GM23338 (cell line): ENCODE data around the gene BLOC1S6. TPM values are rescaled to one million over a fixed set of nuclear protein-coding genes. Genes with fewer than 3 reads are reported as not detected.

Source experiments
- ATAC-seq: fragments of 200-7000 bp; cut with Tn5 transposase; 3 replicates; pipeline ENCODE4 v1.9.1; 2020
- DNase-seq: peaks from one replicate; pipeline ENCODE4 v3.0.0-alpha.2; 2015; ENCODE audit warnings: low spot score
- H2AFZ ChIP-seq: fragments of 200-600 bp; sonication (generic); 2 replicates; pipeline ENCODE4 v1.8.0; 2016; ENCODE audit warnings: antibody characterized with exemption, mild to moderate bottlenecking, moderate library complexity
- H3F3A ChIP-seq: fragments of 200-600 bp; sonication (generic); replicated peaks from 2 replicates; pipeline ENCODE4 v1.8.0; 2017; ENCODE audit warnings: antibody characterized with exemption, mixed run types, low read depth
- H3K27ac ChIP-seq: fragments of 200-600 bp; sonication (generic); 2 replicates; pipeline ENCODE4 v1.6.1; 2016; ENCODE audit warnings: low read depth
- H3K27me3 ChIP-seq: fragments of 200-600 bp; sonication (generic); 2 replicates; pipeline ENCODE4 v1.8.0; 2016; ENCODE audit warnings: mild to moderate bottlenecking, mixed run types, moderate library complexity; ENCODE audit not compliant: insufficient read depth
- H3K36me3 ChIP-seq: fragments of 200-600 bp; sonication (generic); 2 replicates; pipeline ENCODE4 v1.8.0; 2016; ENCODE audit warnings: mild to moderate bottlenecking; ENCODE audit not compliant: insufficient read depth
- H3K4me1 ChIP-seq: fragments of 200-600 bp; sonication (generic); 2 replicates; pipeline ENCODE4 v1.8.0; 2016; ENCODE audit warnings: mild to moderate bottlenecking, moderate library complexity; ENCODE audit not compliant: insufficient read depth
- H3K4me2 ChIP-seq: fragments of 200-600 bp; sonication (generic); 2 replicates; pipeline ENCODE4 v1.7.1; 2017; ENCODE audit warnings: mixed run types
- H3K4me3 ChIP-seq: fragments of 200-600 bp; sonication (generic); 2 replicates; pipeline ENCODE4 v1.6.1; 2016; ENCODE audit warnings: mixed run types
- H3K79me2 ChIP-seq: fragments of 200-600 bp; sonication (generic); replicated peaks from 2 replicates; pipeline ENCODE4 v1.8.0; 2017; ENCODE audit warnings: mild to moderate bottlenecking; ENCODE audit not compliant: insufficient read depth
- H3K9me2 ChIP-seq: fragments of 200-600 bp; sonication (generic); 2 replicates; pipeline ENCODE4 v1.8.0; 2017; ENCODE audit not compliant: insufficient read depth
- H4K20me1 ChIP-seq: fragments of 200-600 bp; sonication (generic); replicated peaks from 2 replicates; pipeline ENCODE4 v1.8.0; 2017; ENCODE audit warnings: mild to moderate bottlenecking; ENCODE audit not compliant: insufficient read depth
- H3K27ac Mint-ChIP-seq: 2 replicates; pipeline ENCODE4 v1.8.0; 2020; ENCODE audit warnings: inconsistent platforms, mild to moderate bottlenecking, moderate library complexity, mixed read lengths
- H3K27me3 Mint-ChIP-seq: 3 replicates; pipeline ENCODE4 v1.8.0; 2022; ENCODE audit warnings: low read depth, mild to moderate bottlenecking, moderate library complexity, mixed read lengths, inconsistent platforms; ENCODE audit not compliant: insufficient read depth, poor library complexity
- H3K36me3 Mint-ChIP-seq: 3 replicates; pipeline ENCODE4 v1.8.0; 2021; ENCODE audit warnings: low read depth, mild to moderate bottlenecking, inconsistent platforms, moderate library complexity, mixed read lengths
- H3K4me1 Mint-ChIP-seq: 3 replicates; pipeline ENCODE4 v1.8.0; 2020; ENCODE audit warnings: mild to moderate bottlenecking, inconsistent platforms, mixed read lengths
- H3K4me3 Mint-ChIP-seq: 3 replicates; pipeline ENCODE4 v1.8.0; 2021; ENCODE audit warnings: moderate library complexity, mild to moderate bottlenecking, inconsistent platforms, mixed read lengths
- H3K9me3 Mint-ChIP-seq: 3 replicates; pipeline ENCODE4 v1.8.0; 2020; ENCODE audit warnings: moderate library complexity, mild to moderate bottlenecking, inconsistent platforms, mixed read lengths
- ETS1 ChIP-seq: IDR thresholded peaks from 2 replicates; pipeline ENCODE4 v1.6.1; 2016; ENCODE audit warnings: antibody characterized with exemption
- EZH2 ChIP-seq: fragments of 200-600 bp; sonication (generic); IDR thresholded peaks from one replicate; pipeline ENCODE4 v1.8.0; 2017; ENCODE audit warnings: antibody characterized with exemption, mild to moderate bottlenecking, low read depth; ENCODE audit not compliant: unreplicated experiment
- EZH2phosphoT487 ChIP-seq: fragments of 200-600 bp; sonication (generic); IDR thresholded peaks from one replicate; pipeline ENCODE4 v1.8.1; 2018; ENCODE audit warnings: antibody characterized with exemption; ENCODE audit not compliant: unreplicated experiment
- POLR2AphosphoS5 ChIP-seq: IDR thresholded peaks from 2 replicates; pipeline ENCODE4 v1.6.1; 2016; ENCODE audit warnings: antibody characterized with exemption, low read depth
- polyA plus RNA-seq: library from polyadenylated mRNA; unstranded; fragments of >200 nt; fragmentation: Nextera tagmentation; extraction: Ambion mirVana; gene quantifications from 2 replicates; pipeline ENCODE4 v1.2.1, GENCODE V29; 2016
- total RNA-seq: library from RNA; depleted of rRNA; stranded (reverse); fragments of >200 nt; shearing (Covaris generic); gene quantifications from 2 replicates; pipeline ENCODE4 v1.2.3, GENCODE V29; 2014
- TF ChIP-seq, protein P1 (sequence below): IDR thresholded peaks from one replicate; pipeline ENCODE4 v1.6.1; 2018; ENCODE audit warnings: antibody characterized with exemption; ENCODE audit not compliant: unreplicated experiment
- TF ChIP-seq, protein P2 (sequence below): fragments of 250-450 bp; sonication (Bioruptor Pico); IDR thresholded peaks from 2 replicates; pipeline ENCODE4 v1.5.0; 2020; ENCODE audit warnings: mild to moderate bottlenecking, moderate library complexity

BLOC1S6 gene
- total and polyA plus RNA-seq, 2 experiments from 2014 or later = 20.9 to 28.4 TPM

DNA sequence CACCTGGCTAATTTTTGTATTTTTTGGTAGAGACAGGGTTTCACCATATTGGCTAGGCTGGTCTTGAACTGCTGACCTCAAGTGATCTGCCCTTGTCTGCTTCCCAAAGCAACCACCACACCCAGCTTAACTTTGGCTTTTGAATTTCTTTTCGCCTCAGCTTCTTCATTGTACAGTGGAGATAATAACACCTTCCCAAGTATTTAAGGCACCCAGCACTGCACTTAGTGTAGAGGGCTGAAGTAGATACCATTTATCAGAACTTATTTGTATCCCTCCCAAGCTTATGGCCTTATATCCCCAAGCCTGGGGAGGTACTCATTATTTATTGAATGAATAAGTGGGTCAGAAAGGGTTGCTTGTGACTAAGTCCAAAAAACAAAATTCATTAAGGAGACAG is 50.0 kb downstream of the BLOC1S6 start:
- no peaks in the 10 kb centered on the region for H3K36me3 ChIP-seq
- DNase-seq = no peak
- no peaks in the 10 kb centered on the region for H4K20me1 ChIP-seq
- TF ChIP-seq, protein P1, sequence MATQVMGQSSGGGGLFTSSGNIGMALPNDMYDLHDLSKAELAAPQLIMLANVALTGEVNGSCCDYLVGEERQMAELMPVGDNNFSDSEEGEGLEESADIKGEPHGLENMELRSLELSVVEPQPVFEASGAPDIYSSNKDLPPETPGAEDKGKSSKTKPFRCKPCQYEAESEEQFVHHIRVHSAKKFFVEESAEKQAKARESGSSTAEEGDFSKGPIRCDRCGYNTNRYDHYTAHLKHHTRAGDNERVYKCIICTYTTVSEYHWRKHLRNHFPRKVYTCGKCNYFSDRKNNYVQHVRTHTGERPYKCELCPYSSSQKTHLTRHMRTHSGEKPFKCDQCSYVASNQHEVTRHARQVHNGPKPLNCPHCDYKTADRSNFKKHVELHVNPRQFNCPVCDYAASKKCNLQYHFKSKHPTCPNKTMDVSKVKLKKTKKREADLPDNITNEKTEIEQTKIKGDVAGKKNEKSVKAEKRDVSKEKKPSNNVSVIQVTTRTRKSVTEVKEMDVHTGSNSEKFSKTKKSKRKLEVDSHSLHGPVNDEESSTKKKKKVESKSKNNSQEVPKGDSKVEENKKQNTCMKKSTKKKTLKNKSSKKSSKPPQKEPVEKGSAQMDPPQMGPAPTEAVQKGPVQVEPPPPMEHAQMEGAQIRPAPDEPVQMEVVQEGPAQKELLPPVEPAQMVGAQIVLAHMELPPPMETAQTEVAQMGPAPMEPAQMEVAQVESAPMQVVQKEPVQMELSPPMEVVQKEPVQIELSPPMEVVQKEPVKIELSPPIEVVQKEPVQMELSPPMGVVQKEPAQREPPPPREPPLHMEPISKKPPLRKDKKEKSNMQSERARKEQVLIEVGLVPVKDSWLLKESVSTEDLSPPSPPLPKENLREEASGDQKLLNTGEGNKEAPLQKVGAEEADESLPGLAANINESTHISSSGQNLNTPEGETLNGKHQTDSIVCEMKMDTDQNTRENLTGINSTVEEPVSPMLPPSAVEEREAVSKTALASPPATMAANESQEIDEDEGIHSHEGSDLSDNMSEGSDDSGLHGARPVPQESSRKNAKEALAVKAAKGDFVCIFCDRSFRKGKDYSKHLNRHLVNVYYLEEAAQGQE = no peak
- Mint-ChIP-seq H3K27ac (no peak overlapping the region), H3K4me3 (no peak overlapping the region), H3K27me3 (peaks cover 22% of the 10 kb centered on the region), H3K36me3 (no peaks in the 10 kb centered on the region), H3K4me1 (peaks cover 4% of the 10 kb centered on the region; the same call in 2 of the 3 replicates), H3K9me3 (peaks cover 29% of the 10 kb centered on the region)
- H3K4me3 ChIP-seq = no peak overlapping the region
- ATAC-seq = no peak
- H3K4me2 ChIP-seq = no peak overlapping the region
- no peak overlapping the region for H3K27ac ChIP-seq
- H3K9me2 ChIP-seq = no peaks in the 10 kb centered on the region
- no peaks in the 10 kb centered on the region for H3F3A ChIP-seq
- peaks cover 47% of the 10 kb centered on the region for H3K27me3 ChIP-seq
- no peaks in the 10 kb centered on the region for H3K79me2 ChIP-seq
- H3K4me1 ChIP-seq = peaks cover 4% of the 10 kb centered on the region; the same call in 1 of the 2 replicates
- no peak overlapping the region for H2AFZ ChIP-seq

- Mint-ChIP-seq H3K9me3 (peaks cover 33% of the 10 kb centered on the region), H3K36me3 (no peaks in the 10 kb centered on the region; the same call in 2 of the 3 replicates), H3K4me3 (no peak overlapping the region), H3K27me3 (peaks cover 22% of the 10 kb centered on the region), H3K4me1 (peaks cover 4% of the 10 kb centered on the region; the same call in 2 of the 3 replicates), H3K27ac (no peak overlapping the region)
- H3F3A ChIP-seq = no peaks in the 10 kb centered on the region
- H3K9me2 ChIP-seq = no peaks in the 10 kb centered on the region
- H3K4me2 ChIP-seq = no peak overlapping the region
- no peak overlapping the region for H2AFZ ChIP-seq
- H3K36me3 ChIP-seq = no peaks in the 10 kb centered on the region
- peaks cover 4% of the 10 kb centered on the region; the same call in 1 of the 2 replicates for H3K4me1 ChIP-seq
- no peak overlapping the region for H3K4me3 ChIP-seq
- H3K79me2 ChIP-seq = no peaks in the 10 kb centered on the region
- H3K27ac ChIP-seq = no peak overlapping the region
- H3K27me3 ChIP-seq = peaks cover 47% of the 10 kb centered on the region
- DNase-seq = no peak
- no peak for ATAC-seq
- H4K20me1 ChIP-seq = no peaks in the 10 kb centered on the region
- TF ChIP-seq EZH2phosphoT487 (no peak), EZH2 (no peak), ETS1 (no peak), POLR2AphosphoS5 (no peak)
- TF ChIP-seq, protein P2, sequence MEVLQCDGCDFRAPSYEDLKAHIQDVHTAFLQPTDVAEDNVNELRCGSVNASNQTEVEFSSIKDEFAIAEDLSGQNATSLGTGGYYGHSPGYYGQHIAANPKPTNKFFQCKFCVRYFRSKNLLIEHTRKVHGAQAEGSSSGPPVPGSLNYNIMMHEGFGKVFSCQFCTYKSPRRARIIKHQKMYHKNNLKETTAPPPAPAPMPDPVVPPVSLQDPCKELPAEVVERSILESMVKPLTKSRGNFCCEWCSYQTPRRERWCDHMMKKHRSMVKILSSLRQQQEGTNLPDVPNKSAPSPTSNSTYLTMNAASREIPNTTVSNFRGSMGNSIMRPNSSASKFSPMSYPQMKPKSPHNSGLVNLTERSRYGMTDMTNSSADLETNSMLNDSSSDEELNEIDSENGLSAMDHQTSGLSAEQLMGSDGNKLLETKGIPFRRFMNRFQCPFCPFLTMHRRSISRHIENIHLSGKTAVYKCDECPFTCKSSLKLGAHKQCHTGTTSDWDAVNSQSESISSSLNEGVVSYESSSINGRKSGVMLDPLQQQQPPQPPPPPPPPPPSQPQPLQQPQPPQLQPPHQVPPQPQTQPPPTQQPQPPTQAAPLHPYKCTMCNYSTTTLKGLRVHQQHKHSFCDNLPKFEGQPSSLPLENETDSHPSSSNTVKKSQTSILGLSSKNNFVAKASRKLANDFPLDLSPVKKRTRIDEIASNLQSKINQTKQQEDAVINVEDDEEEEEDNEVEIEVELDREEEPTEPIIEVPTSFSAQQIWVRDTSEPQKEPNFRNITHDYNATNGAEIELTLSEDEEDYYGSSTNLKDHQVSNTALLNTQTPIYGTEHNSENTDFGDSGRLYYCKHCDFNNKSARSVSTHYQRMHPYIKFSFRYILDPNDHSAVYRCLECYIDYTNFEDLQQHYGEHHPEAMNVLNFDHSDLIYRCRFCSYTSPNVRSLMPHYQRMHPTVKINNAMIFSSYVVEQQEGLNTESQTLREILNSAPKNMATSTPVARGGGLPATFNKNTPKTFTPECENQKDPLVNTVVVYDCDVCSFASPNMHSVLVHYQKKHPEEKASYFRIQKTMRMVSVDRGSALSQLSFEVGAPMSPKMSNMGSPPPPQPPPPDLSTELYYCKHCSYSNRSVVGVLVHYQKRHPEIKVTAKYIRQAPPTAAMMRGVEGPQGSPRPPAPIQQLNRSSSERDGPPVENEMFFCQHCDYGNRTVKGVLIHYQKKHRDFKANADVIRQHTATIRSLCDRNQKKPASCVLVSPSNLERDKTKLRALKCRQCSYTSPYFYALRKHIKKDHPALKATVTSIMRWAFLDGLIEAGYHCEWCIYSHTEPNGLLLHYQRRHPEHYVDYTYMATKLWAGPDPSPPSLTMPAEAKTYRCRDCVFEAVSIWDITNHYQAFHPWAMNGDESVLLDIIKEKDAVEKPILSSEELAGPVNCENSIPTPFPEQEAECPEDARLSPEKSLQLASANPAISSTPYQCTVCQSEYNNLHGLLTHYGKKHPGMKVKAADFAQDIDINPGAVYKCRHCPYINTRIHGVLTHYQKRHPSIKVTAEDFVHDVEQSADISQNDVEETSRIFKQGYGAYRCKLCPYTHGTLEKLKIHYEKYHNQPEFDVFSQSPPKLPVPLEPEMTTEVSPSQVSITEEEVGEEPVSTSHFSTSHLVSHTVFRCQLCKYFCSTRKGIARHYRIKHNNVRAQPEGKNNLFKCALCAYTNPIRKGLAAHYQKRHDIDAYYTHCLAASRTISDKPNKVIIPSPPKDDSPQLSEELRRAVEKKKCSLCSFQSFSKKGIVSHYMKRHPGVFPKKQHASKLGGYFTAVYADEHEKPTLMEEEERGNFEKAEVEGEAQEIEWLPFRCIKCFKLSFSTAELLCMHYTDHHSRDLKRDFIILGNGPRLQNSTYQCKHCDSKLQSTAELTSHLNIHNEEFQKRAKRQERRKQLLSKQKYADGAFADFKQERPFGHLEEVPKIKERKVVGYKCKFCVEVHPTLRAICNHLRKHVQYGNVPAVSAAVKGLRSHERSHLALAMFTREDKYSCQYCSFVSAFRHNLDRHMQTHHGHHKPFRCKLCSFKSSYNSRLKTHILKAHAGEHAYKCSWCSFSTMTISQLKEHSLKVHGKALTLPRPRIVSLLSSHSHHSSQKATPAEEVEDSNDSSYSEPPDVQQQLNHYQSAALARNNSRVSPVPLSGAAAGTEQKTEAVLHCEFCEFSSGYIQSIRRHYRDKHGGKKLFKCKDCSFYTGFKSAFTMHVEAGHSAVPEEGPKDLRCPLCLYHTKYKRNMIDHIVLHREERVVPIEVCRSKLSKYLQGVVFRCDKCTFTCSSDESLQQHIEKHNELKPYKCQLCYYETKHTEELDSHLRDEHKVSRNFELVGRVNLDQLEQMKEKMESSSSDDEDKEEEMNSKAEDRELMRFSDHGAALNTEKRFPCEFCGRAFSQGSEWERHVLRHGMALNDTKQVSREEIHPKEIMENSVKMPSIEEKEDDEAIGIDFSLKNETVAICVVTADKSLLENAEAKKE (CRISPR knock-in tag) = no peak
- TF ChIP-seq, protein P1 = no peak
These were observed 50.4 kb downstream of the BLOC1S6 start for GRCh38 chr15:45637552-45638033.
